HCT116 (cell line): ENCODE measurements around the gene KAZN. TPM values are rescaled to one million over a fixed set of nuclear protein-coding genes. Genes with fewer than 3 reads are reported as not detected.

Source experiments
- ATAC-seq: fragments of 200-7000 bp; cut with Tn5 transposase; 2 replicates; pipeline ENCODE4 v1.9.1; 2020; ENCODE audit warnings: mild to moderate bottlenecking, moderate library complexity
- BruUV-seq: library from RNA; stranded (reverse); fragments of 400-500 nt; replicated peaks from 2 replicates; lab custom pipeline; 2021; lab: Mats Ljungman, UMichigan
- CTCF ChIA-PET: fragments of 300-600 bp; sonication (Branson Sonifier 250); formaldehyde crosslinking; loops from one replicate; lab custom pipeline; 2021; ENCODE audit warnings: antibody characterized with exemption; lab: Charles Lee
- POLR2A ChIA-PET: fragments of 300-600, 350-600 bp; sonication (Branson Sonifier 250); formaldehyde crosslinking; loops from one replicate; lab custom pipeline; 2021; ENCODE audit warnings: antibody characterized with exemption; lab: Charles Lee
- RAD21 ChIA-PET, 2 experiments: fragments of 300-600 bp; sonication (Branson Sonifier 250); formaldehyde crosslinking; loops; one replicate each; lab custom pipeline; 2023; ENCODE audit warnings: low total read pairs in 2 of 2; ENCODE audit not compliant: uncharacterized antibody in 2 of 2, unreplicated experiment in 2 of 2, low non-redundant PET in 1 of 2; lab: Charles Lee
- DNase-seq: peaks from one replicate; pipeline ENCODE4 v3.0.0-alpha.2; 2010; ENCODE audit warnings: low read depth, low spot score
- H2AFZ ChIP-seq: fragments of 200-600 bp; shearing (Covaris generic), sonication (generic); 2 replicates; pipeline ENCODE4 v1.6.1; 2017; ENCODE audit warnings: low read depth, mixed run types, mixed read lengths, antibody characterized with exemption, low read length; ENCODE audit not compliant: poor library complexity, severe bottlenecking
- H3K27ac ChIP-seq: 2 replicates; pipeline ENCODE4 v1.5.1; 2012; ENCODE audit warnings: low read depth, low read length
- H3K27me3 ChIP-seq: fragments of 200-600 bp; sonication (generic); 2 replicates; pipeline ENCODE4 v1.6.1; 2016; ENCODE audit warnings: mixed run types, low read length, mixed read lengths; ENCODE audit not compliant: insufficient read depth
- H3K36me3 ChIP-seq, 2 experiments: fragments of 200-500 bp in 1 of 2; fragments of 200-600 bp in 1 of 2; sonication (Bioruptor generic) in 1 of 2; sonication (generic) in 1 of 2; 2 replicates each; pipeline versions ENCODE4 v1.5.1 to v1.6.1; 2014 to 2016; ENCODE audit warnings: low read length in 2 of 2, inconsistent platforms in 1 of 2, mixed read lengths in 1 of 2, mixed run types in 1 of 2; ENCODE audit not compliant: insufficient read depth in 2 of 2, control insufficient read depth in 1 of 2
- H3K4me1 ChIP-seq, 2 experiments: fragments of 200-600 bp in 1 of 2; sonication (generic) in 1 of 2; 2 replicates each; pipeline versions ENCODE4 v1.5.1 to v1.6.1; 2012 to 2017; ENCODE audit warnings: low read length in 2 of 2, inconsistent platforms in 1 of 2, mild to moderate bottlenecking in 1 of 2, mixed read lengths in 1 of 2, mixed run types in 1 of 2, moderate library complexity in 1 of 2; ENCODE audit not compliant: insufficient read depth in 2 of 2, control insufficient read depth in 1 of 2
- H3K4me2 ChIP-seq: fragments of 200-600 bp; sonication (generic); 2 replicates; pipeline ENCODE4 v1.6.1; 2017; ENCODE audit warnings: mixed run types, low read length, mixed read lengths
- H3K4me3 ChIP-seq, 2 experiments: fragments of 200-600 bp in 1 of 2; sonication (generic) in 1 of 2; replicated peaks in 1 of 2; 2 replicates each; pipeline ENCODE4 v1.5.1; 2011 to 2016; ENCODE audit warnings: low read length in 2 of 2, control low read depth in 1 of 2, low read depth in 1 of 2, mild to moderate bottlenecking in 1 of 2, mixed read lengths in 1 of 2, mixed run types in 1 of 2
- H3K79me2 ChIP-seq: fragments of 200-600 bp; sonication (generic); 2 replicates; pipeline ENCODE4 v1.6.1; 2017; ENCODE audit warnings: mild to moderate bottlenecking, mixed run types, low read length, moderate library complexity, mixed read lengths; ENCODE audit not compliant: insufficient read depth
- H3K9ac ChIP-seq: fragments of 200-600 bp; sonication (generic); 2 replicates; pipeline ENCODE4 v1.6.1; 2016; ENCODE audit warnings: low read length, mixed read lengths
- H3K9me2 ChIP-seq: fragments of 200-600 bp; sonication (generic), shearing (Covaris generic); 2 replicates; pipeline ENCODE4 v1.6.1; 2017; ENCODE audit warnings: mixed run types, mild to moderate bottlenecking, moderate library complexity; ENCODE audit not compliant: insufficient read depth
- H3K9me3 ChIP-seq, 2 experiments: fragments of 200-500 bp in 1 of 2; fragments of 200-600 bp in 1 of 2; sonication (Bioruptor generic) in 1 of 2; sonication (generic) in 1 of 2; 2 replicates each; pipeline ENCODE4 v1.6.1; 2014 to 2017; ENCODE audit warnings: low read length in 2 of 2, mixed read lengths in 2 of 2, inconsistent platforms in 1 of 2, low read depth in 1 of 2, mild to moderate bottlenecking in 1 of 2, mixed run types in 1 of 2, moderate library complexity in 1 of 2; ENCODE audit not compliant: control insufficient read depth in 1 of 2, insufficient read depth in 1 of 2
- H4K20me1 ChIP-seq: fragments of 200-600 bp; sonication (generic), shearing (Covaris generic); 2 replicates; pipeline ENCODE4 v1.6.1; 2017; ENCODE audit warnings: mixed run types, mild to moderate bottlenecking, moderate library complexity; ENCODE audit not compliant: insufficient read depth
- CEBPB ChIP-seq: IDR thresholded peaks from 2 replicates; pipeline ENCODE4 v1.6.1; 2012; ENCODE audit warnings: low read depth
- POLR2AphosphoS5 ChIP-seq: IDR thresholded peaks from 2 replicates; pipeline ENCODE4 v1.6.1; 2011; ENCODE audit warnings: mild to moderate bottlenecking, low read depth, low read length, moderate library complexity
- REST ChIP-seq: IDR thresholded peaks from 2 replicates; pipeline ENCODE4 v1.6.1; 2012; ENCODE audit warnings: low read depth
- SP1 ChIP-seq: IDR thresholded peaks from 2 replicates; pipeline ENCODE4 v1.6.1; 2012; ENCODE audit warnings: low read depth
- YY1 ChIP-seq: IDR thresholded peaks from 2 replicates; pipeline ENCODE4 v1.6.1; 2011; ENCODE audit warnings: low read length, low read depth, moderate library complexity, mild to moderate bottlenecking; ENCODE audit not compliant: insufficient replicate concordance; ENCODE audit errors: extremely low read depth
- ZNF274 ChIP-seq: fragments of 200-500 bp; sonication (Bioruptor generic); IDR thresholded peaks from 2 replicates; pipeline ENCODE4 v1.6.1; 2014; ENCODE audit warnings: mild to moderate bottlenecking, low read depth, low read length, inconsistent platforms
- intact Hi-C: fragments of 100-400 bp; cut with micrococcal nuclease; formaldehyde crosslinking; loops from 2 replicates; pipeline ENCODE4 v1.10.0; 2022
- total RNA-seq: library from RNA; stranded (reverse); gene quantifications from one replicate; pipeline ENCODE4 v1.2.1, GENCODE V29; 2021; ENCODE audit not compliant: unreplicated experiment

Gene KAZN
- total RNA-seq, 1 experiment from 2014 or later: 13.4 TPM

GRCh38 chr1:15158506-15159165 lies 560.2 kb downstream of the KAZN start:
- no peak for TF ChIP-seq POLR2AphosphoS5
- no peak for TF ChIP-seq SP1
- no peak for TF ChIP-seq YY1
- no peak for TF ChIP-seq REST
- TF ChIP-seq ZNF274: no peak
- TF ChIP-seq CEBPB: no peak
- TF ChIP-seq, all 23 proteins: peak for 0
- CTCF ChIA-PET: no interaction called here
- no peak for DNase-seq
- Histone ChIP-seq H2AFZ (no peak overlapping the region), H4K20me1 (no peaks in the 10 kb centered on the region; the same call in 1 of the 2 replicates), H3K9me3 (no peaks in the 10 kb centered on the region), H3K27ac (no peak overlapping the region), H3K9ac (no peak overlapping the region), H3K27me3 (no peaks in the 10 kb centered on the region), H3K4me3 (no peak overlapping the region), H3K79me2 (peaks cover 94% of the 10 kb centered on the region), H3K4me2 (no peak overlapping the region), H3K4me1 (peaks cover 10 to 44% of the 10 kb centered on the region in 2 experiments; a peak in 3 of 4 replicates), H3K9me2 (no peaks in the 10 kb centered on the region), H3K36me3 (no peaks in the 10 kb centered on the region)
- POLR2A ChIA-PET: interaction anchor here (1.3 kb wide), 1 partner anchor 10 kb away, joined by 3 read pairs; no protein-coding TSS in a partner anchor
- no peak for ATAC-seq
- intact Hi-C loops: no loop called here
- no TSS peak for BruUV-seq
- RAD21 ChIA-PET: no interaction called here
